WTC11 (cell line): ENCODE data around the gene HDAC1. TPM values are rescaled to one million over a fixed set of nuclear protein-coding genes. Genes with fewer than 3 reads are reported as not detected.
A peak's percentile ranks its signal among the peaks of the same experiment; 100 is the strongest.

Source experiments
- ATAC-seq: fragments of 200-7000 bp; cut with Tn5 transposase; 2 replicates; pipeline ENCODE4 v1.10.0; 2021; ENCODE audit warnings: mild to moderate bottlenecking, moderate library complexity
- CTCF ChIA-PET: fragments of 300-600 bp; sonication (Branson Sonifier 250); formaldehyde crosslinking; loops from one replicate; lab custom pipeline; 2021; ENCODE audit warnings: antibody characterized with exemption; lab: Charles Lee
- POLR2A ChIA-PET: fragments of 350-600 bp; sonication (Branson Sonifier 250); formaldehyde crosslinking; loops from one replicate; lab custom pipeline; 2021; ENCODE audit warnings: antibody characterized with exemption; lab: Charles Lee
- DNase-seq: peaks from one replicate; pipeline ENCODE4 v3.0.0; 2021; ENCODE audit warnings: low spot score
- H3K27ac Mint-ChIP-seq: 2 replicates; pipeline ENCODE4 v1.8.0; 2021; ENCODE audit warnings: mixed read lengths
- H3K27me3 Mint-ChIP-seq: 2 replicates; pipeline ENCODE4 v1.8.0; 2021; ENCODE audit warnings: low read depth, mild to moderate bottlenecking, moderate library complexity, mixed read lengths
- H3K36me3 Mint-ChIP-seq: 2 replicates; pipeline ENCODE4 v1.8.0; 2021; ENCODE audit warnings: mixed read lengths
- H3K4me1 Mint-ChIP-seq: 2 replicates; pipeline ENCODE4 v1.8.0; 2022; ENCODE audit warnings: mixed read lengths
- H3K4me3 Mint-ChIP-seq: 2 replicates; pipeline ENCODE4 v1.8.0; 2021; ENCODE audit warnings: mild to moderate bottlenecking, moderate library complexity, mixed read lengths
- H3K9me3 Mint-ChIP-seq: 2 replicates; pipeline ENCODE4 v1.8.0; 2021; ENCODE audit warnings: mixed read lengths
- CBFB ChIP-seq: sonication (generic); formaldehyde crosslinking; IDR thresholded peaks from 2 replicates; pipeline ENCODE4 v1.8.1; 2022; ENCODE audit warnings: mild to moderate bottlenecking, low read depth, missing genetic modification reagents
- EMX1 ChIP-seq: fragments of 250-450 bp; sonication (Bioruptor Pico); IDR thresholded peaks from 2 replicates; pipeline ENCODE4 v1.8.0; 2021; ENCODE audit warnings: mild to moderate bottlenecking
- ETV6 ChIP-seq: sonication (generic); formaldehyde crosslinking; IDR thresholded peaks from 2 replicates; pipeline ENCODE4 v1.8.1; 2022; ENCODE audit warnings: mild to moderate bottlenecking, missing genetic modification reagents
- FOXP1 ChIP-seq: sonication (generic); formaldehyde crosslinking; IDR thresholded peaks from 2 replicates; pipeline ENCODE4 v1.8.0; 2022; ENCODE audit warnings: missing genetic modification reagents, mild to moderate bottlenecking, moderate library complexity, borderline replicate concordance
- MAX ChIP-seq: sonication (generic); formaldehyde crosslinking; IDR thresholded peaks from 2 replicates; pipeline ENCODE4 v1.8.0; 2022; ENCODE audit warnings: mild to moderate bottlenecking, missing genetic modification reagents
- NR1H2 ChIP-seq: sonication (generic); formaldehyde crosslinking; IDR thresholded peaks from 2 replicates; pipeline ENCODE4 v1.9.0; 2021; ENCODE audit warnings: mild to moderate bottlenecking, moderate library complexity, missing genetic modification reagents
- NR3C1 ChIP-seq: sonication (generic); formaldehyde crosslinking; conservative IDR thresholded peaks from 2 replicates; pipeline ENCODE4 v1.8.1; 2023; ENCODE audit warnings: low read depth, mild to moderate bottlenecking, missing genetic modification reagents
- SP1 ChIP-seq: sonication (generic); formaldehyde crosslinking; conservative IDR thresholded peaks from 2 replicates; pipeline ENCODE4 v1.8.1; 2022; ENCODE audit warnings: missing genetic modification reagents
- TCF7 ChIP-seq: sonication (generic); formaldehyde crosslinking; IDR thresholded peaks from 2 replicates; pipeline ENCODE4 v1.8.0; 2022; ENCODE audit warnings: mild to moderate bottlenecking, low read depth, missing genetic modification reagents, moderate library complexity
- TEAD1 ChIP-seq: sonication (generic); formaldehyde crosslinking; IDR thresholded peaks from 2 replicates; pipeline ENCODE4 v1.8.0; 2022; ENCODE audit warnings: mild to moderate bottlenecking, missing genetic modification reagents
- TEAD4 ChIP-seq: sonication (generic); formaldehyde crosslinking; IDR thresholded peaks from 2 replicates; pipeline ENCODE4 v1.8.0; 2022; ENCODE audit warnings: mild to moderate bottlenecking, missing genetic modification reagents
- TP53 ChIP-seq: sonication (generic); formaldehyde crosslinking; IDR thresholded peaks from 2 replicates; pipeline ENCODE4 v1.8.1; 2023; ENCODE audit warnings: mild to moderate bottlenecking, missing genetic modification reagents
- ZNF232 ChIP-seq: sonication (generic); formaldehyde crosslinking; IDR thresholded peaks from 2 replicates; pipeline ENCODE4 v1.8.0; 2022; ENCODE audit warnings: mild to moderate bottlenecking, missing genetic modification reagents
- ZNF263 ChIP-seq: sonication (generic); formaldehyde crosslinking; IDR thresholded peaks from 2 replicates; pipeline ENCODE4 v1.8.1; 2022; ENCODE audit warnings: low read depth, mild to moderate bottlenecking, moderate library complexity, missing genetic modification reagents
- total RNA-seq: library from RNA; stranded (reverse); gene quantifications from 3 replicates; pipeline ENCODE4 v1.2.3, GENCODE V29; 2021
- TF ChIP-seq, protein P1 (sequence below): sonication (generic); formaldehyde crosslinking; IDR thresholded peaks from 2 replicates; pipeline ENCODE4 v1.8.0; 2023; ENCODE audit warnings: mild to moderate bottlenecking, missing genetic modification reagents
- TF ChIP-seq, protein P2 (sequence below): sonication (generic); formaldehyde crosslinking; IDR thresholded peaks from 2 replicates; pipeline ENCODE4 v1.8.1; 2023; ENCODE audit warnings: mild to moderate bottlenecking, missing genetic modification reagents
- TF ChIP-seq, protein P3 (sequence below): fragments of 250-450 bp; sonication (Bioruptor Pico); IDR thresholded peaks from 2 replicates; pipeline ENCODE4 v2.1.2; 2022; ENCODE audit warnings: mild to moderate bottlenecking, moderate library complexity

HDAC1 gene
- total RNA-seq, 1 experiment from 2014 or later, result 108 TPM

- Mint-ChIP-seq H3K9me3 (peaks cover 7% of the 10 kb centered on the region), H3K27me3 (no peaks in the 10 kb centered on the region), H3K4me3 (no peak overlapping the region), H3K27ac (no peak overlapping the region), H3K4me1 (peaks cover 33% of the 10 kb centered on the region), H3K36me3 (no peaks in the 10 kb centered on the region)
- ChIA-PET CTCF (no interaction called here), POLR2A (interaction anchor here (0.6 kb wide), 1 partner anchor 1611 kb away, joined by 7 read pairs; no protein-coding TSS in a partner anchor)
- ATAC-seq (no peak), DNase-seq (no peak)
- TF ChIP-seq CBFB (CRISPR knock-in tag), result no peak
- TF ChIP-seq, protein P1, sequence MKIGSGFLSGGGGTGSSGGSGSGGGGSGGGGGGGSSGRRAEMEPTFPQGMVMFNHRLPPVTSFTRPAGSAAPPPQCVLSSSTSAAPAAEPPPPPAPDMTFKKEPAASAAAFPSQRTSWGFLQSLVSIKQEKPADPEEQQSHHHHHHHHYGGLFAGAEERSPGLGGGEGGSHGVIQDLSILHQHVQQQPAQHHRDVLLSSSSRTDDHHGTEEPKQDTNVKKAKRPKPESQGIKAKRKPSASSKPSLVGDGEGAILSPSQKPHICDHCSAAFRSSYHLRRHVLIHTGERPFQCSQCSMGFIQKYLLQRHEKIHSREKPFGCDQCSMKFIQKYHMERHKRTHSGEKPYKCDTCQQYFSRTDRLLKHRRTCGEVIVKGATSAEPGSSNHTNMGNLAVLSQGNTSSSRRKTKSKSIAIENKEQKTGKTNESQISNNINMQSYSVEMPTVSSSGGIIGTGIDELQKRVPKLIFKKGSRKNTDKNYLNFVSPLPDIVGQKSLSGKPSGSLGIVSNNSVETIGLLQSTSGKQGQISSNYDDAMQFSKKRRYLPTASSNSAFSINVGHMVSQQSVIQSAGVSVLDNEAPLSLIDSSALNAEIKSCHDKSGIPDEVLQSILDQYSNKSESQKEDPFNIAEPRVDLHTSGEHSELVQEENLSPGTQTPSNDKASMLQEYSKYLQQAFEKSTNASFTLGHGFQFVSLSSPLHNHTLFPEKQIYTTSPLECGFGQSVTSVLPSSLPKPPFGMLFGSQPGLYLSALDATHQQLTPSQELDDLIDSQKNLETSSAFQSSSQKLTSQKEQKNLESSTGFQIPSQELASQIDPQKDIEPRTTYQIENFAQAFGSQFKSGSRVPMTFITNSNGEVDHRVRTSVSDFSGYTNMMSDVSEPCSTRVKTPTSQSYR (CRISPR knock-in tag), result no peak
- no peak for TF ChIP-seq EMX1 (CRISPR knock-in tag)
- TF ChIP-seq, protein P2, sequence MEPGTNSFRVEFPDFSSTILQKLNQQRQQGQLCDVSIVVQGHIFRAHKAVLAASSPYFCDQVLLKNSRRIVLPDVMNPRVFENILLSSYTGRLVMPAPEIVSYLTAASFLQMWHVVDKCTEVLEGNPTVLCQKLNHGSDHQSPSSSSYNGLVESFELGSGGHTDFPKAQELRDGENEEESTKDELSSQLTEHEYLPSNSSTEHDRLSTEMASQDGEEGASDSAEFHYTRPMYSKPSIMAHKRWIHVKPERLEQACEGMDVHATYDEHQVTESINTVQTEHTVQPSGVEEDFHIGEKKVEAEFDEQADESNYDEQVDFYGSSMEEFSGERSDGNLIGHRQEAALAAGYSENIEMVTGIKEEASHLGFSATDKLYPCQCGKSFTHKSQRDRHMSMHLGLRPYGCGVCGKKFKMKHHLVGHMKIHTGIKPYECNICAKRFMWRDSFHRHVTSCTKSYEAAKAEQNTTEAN (CRISPR knock-in tag), result no peak
- no peak for TF ChIP-seq TP53
- TF ChIP-seq TCF7, result no peak
- no peak for TF ChIP-seq TEAD4 (CRISPR knock-in tag)
These were observed 22.1 kb upstream of the HDAC1 start for GRCh38 chr1:32269744-32270143.

GRCh38 chr1:32272557-32273390 is 19.1 kb upstream of the HDAC1 start:
- Mint-ChIP-seq H3K27me3 (no peaks in the 10 kb centered on the region), H3K36me3 (peaks cover 6% of the 10 kb centered on the region), H3K9me3 (no peaks in the 10 kb centered on the region), H3K4me3 (no peak overlapping the region), H3K27ac (peak overlapping the region; percentile 91), H3K4me1 (peaks cover 38% of the 10 kb centered on the region)
- TF ChIP-seq ETV6 (CRISPR knock-in tag), result no peak
- TF ChIP-seq ZNF232 (CRISPR knock-in tag), result no peak
- TF ChIP-seq, protein P2 (CRISPR knock-in tag), result peak; percentile 65; the same call in 1 of the 2 replicates
- no peak for ATAC-seq
- no peak for DNase-seq
- ChIA-PET POLR2A (interaction anchor here (2.8 kb wide), 2 partner anchors 23 to 32 kb away, joined by 16 read pairs; no protein-coding TSS in a partner anchor), CTCF (interaction anchor here (1.0 to 4.0 kb wide), 4 partner anchors 24 to 163 kb away, joined by 3 to 39 read pairs (median 16); no protein-coding TSS in a partner anchor)

- Mint-ChIP-seq H3K27ac (peak overlapping the region; percentile 94), H3K4me3 (peak overlapping the region; percentile 67), H3K36me3 (peaks cover 10% of the 10 kb centered on the region), H3K4me1 (peaks cover 38% of the 10 kb centered on the region), H3K27me3 (no peaks in the 10 kb centered on the region), H3K9me3 (no peaks in the 10 kb centered on the region)
- DNase-seq (peak; percentile 79), ATAC-seq (peak; percentile 95)
- POLR2A ChIA-PET, result interaction anchor here (2.3 to 2.8 kb wide), 3 partner anchors 18 to 33 kb away, joined by 8 to 16 read pairs (median 16); partner anchors contain the start of gene HDAC1
- CTCF ChIA-PET, result interaction anchor here (1.0 to 4.0 kb wide), 7 partner anchors 24 to 485 kb away, joined by 3 to 39 read pairs (median 5); no protein-coding TSS in a partner anchor
- TF ChIP-seq MAX (CRISPR knock-in tag) (no peak), TEAD1 (CRISPR knock-in tag) (no peak), NR3C1 (CRISPR knock-in tag) (no peak), SP1 (CRISPR knock-in tag) (peak; percentile 50; the same call in 1 of the 2 replicates), EMX1 (CRISPR knock-in tag) (no peak), FOXP1 (CRISPR knock-in tag) (no peak), NR1H2 (no peak), ZNF263 (CRISPR knock-in tag) (peak; percentile 87; the same call in 1 of the 2 replicates)
- TF ChIP-seq, protein P3, sequence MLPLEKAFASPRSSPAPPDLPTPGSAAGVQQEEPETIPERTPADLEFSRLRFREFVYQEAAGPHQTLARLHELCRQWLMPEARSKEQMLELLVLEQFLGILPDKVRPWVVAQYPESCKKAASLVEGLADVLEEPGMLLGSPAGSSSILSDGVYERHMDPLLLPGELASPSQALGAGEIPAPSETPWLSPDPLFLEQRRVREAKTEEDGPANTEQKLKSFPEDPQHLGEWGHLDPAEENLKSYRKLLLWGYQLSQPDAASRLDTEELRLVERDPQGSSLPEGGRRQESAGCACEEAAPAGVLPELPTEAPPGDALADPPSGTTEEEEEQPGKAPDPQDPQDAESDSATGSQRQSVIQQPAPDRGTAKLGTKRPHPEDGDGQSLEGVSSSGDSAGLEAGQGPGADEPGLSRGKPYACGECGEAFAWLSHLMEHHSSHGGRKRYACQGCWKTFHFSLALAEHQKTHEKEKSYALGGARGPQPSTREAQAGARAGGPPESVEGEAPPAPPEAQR, result no peak
- TF ChIP-seq, protein P2 (CRISPR knock-in tag), result peak; percentile 93; the same call in 1 of the 2 replicates
These were observed 18.3 kb upstream of the HDAC1 start for GRCh38 chr1:32273391-32274208.
